B cell (primary cell): ENCODE measurements around the gene FXYD2. TPM values are rescaled to one million over a fixed set of nuclear protein-coding genes. Genes with fewer than 3 reads are reported as not detected.

Source experiments
- ATAC-seq: fragments of 200-7000 bp; cut with Tn5 transposase; one replicate; pipeline ENCODE4 v1.10.0; 2021; ENCODE audit warnings: low read depth, mild to moderate bottlenecking, moderate number of reproducible peaks, moderate library complexity
- CTCF ChIA-PET: fragments of 350-600 bp; sonication (Branson Sonifier 250); formaldehyde crosslinking; loops from one replicate; lab custom pipeline; 2021; ENCODE audit warnings: antibody characterized with exemption, inconsistent platforms; lab: Charles Lee
- POLR2A ChIA-PET: fragments of 350-600 bp; sonication (Branson Sonifier 250); formaldehyde crosslinking; loops from one replicate; lab custom pipeline; 2021; ENCODE audit warnings: antibody characterized with exemption; lab: Charles Lee
- DNase-seq: peaks from one replicate; pipeline ENCODE4 v3.0.0; 2013
- H2AFZ ChIP-seq: 2 replicates; pipeline ENCODE4 v1.6.1; 2012; ENCODE audit warnings: mild to moderate bottlenecking, low read depth, low read length; ENCODE audit not compliant: insufficient read depth, poor library complexity, severe bottlenecking
- H3K27ac ChIP-seq, 2 donors: 1 replicate in 1 of 2; 2 replicates in 1 of 2; pipeline ENCODE4 v1.5.1; 2012 to 2013; ENCODE audit warnings: low read length in 2 of 2, mild to moderate bottlenecking in 2 of 2, moderate library complexity in 1 of 2
- H3K27me3 ChIP-seq, 4 experiments: fragments of 200-600 bp in 1 of 4; sonication (generic) in 1 of 4; replicated peaks in 1 of 4; 1 replicate in 2 of 4; 2 replicates in 2 of 4; pipeline versions ENCODE4 v1.6.1 to v1.7.0; 2013 to 2016; ENCODE audit warnings: low read length in 3 of 4, mild to moderate bottlenecking in 2 of 4, mixed read lengths in 1 of 4, moderate library complexity in 1 of 4; ENCODE audit not compliant: insufficient read depth in 4 of 4, control insufficient read depth in 3 of 4; ENCODE audit errors: control extremely low read depth in 1 of 4
- H3K36me3 ChIP-seq, 2 experiments: replicated peaks in 1 of 2; 1 replicate in 1 of 2; 2 replicates in 1 of 2; pipeline versions ENCODE4 v1.6.1 to v1.7.1; 2013; ENCODE audit warnings: low read length in 1 of 2; ENCODE audit not compliant: insufficient read depth in 2 of 2, control insufficient read depth in 1 of 2; ENCODE audit errors: control extremely low read depth in 1 of 2, extremely low read depth in 1 of 2
- H3K4me1 ChIP-seq, 2 donors: fragments of 200-600 bp in 1 of 2; sonication (generic) in 1 of 2; 1 replicate in 1 of 2; 2 replicates in 1 of 2; pipeline versions ENCODE4 v1.5.1 to v1.6.1; 2013 to 2017; ENCODE audit warnings: low read length in 2 of 2; ENCODE audit not compliant: control insufficient read depth in 2 of 2, insufficient read depth in 2 of 2
- H3K4me2 ChIP-seq: replicated peaks from 2 replicates; pipeline ENCODE3; 2012; ENCODE audit warnings: mild to moderate bottlenecking, low read depth, low read length; ENCODE audit not compliant: poor library complexity, severe bottlenecking
- H3K4me3 ChIP-seq, 5 experiments: fragments of 200-600 bp in 1 of 5; sonication (generic) in 1 of 5; 1 replicate in 3 of 5; 2 replicates in 2 of 5; pipeline versions ENCODE4 v1.5.1 to v1.7.0; 2011 to 2016; ENCODE audit warnings: low read length in 4 of 5, mild to moderate bottlenecking in 4 of 5, low read depth in 2 of 5, control low read depth in 1 of 5, moderate library complexity in 1 of 5; ENCODE audit not compliant: insufficient read depth in 1 of 5; ENCODE audit errors: control extremely low read depth in 1 of 5, extremely low read depth in 1 of 5
- H3K79me2 ChIP-seq: fragments of 200-600 bp; sonication (generic); one replicate; pipeline ENCODE4 v1.6.0; 2016; ENCODE audit warnings: low read length; ENCODE audit not compliant: control insufficient read depth, insufficient read depth
- H3K9ac ChIP-seq: fragments of 200-600 bp; sonication (generic); 2 replicates; pipeline ENCODE4 v1.6.1; 2017; ENCODE audit warnings: mild to moderate bottlenecking, low read length, moderate library complexity
- H3K9me3 ChIP-seq, 3 donors: one replicate each; pipeline versions ENCODE4 v1.6.1 to v1.7.1; 2013; ENCODE audit warnings: low read length in 2 of 3; ENCODE audit not compliant: control insufficient read depth in 2 of 3, insufficient read depth in 1 of 3; ENCODE audit errors: control extremely low read depth in 1 of 3
- H4K20me1 ChIP-seq: 2 replicates; pipeline ENCODE4 v1.6.0; 2012; ENCODE audit warnings: mild to moderate bottlenecking, low read length; ENCODE audit not compliant: insufficient read depth, control insufficient read depth, poor library complexity, severe bottlenecking
- H3K27ac Mint-ChIP-seq: one replicate; pipeline ENCODE4 v1.8.0; 2021; ENCODE audit warnings: mixed read lengths
- H3K27me3 Mint-ChIP-seq: one replicate; pipeline ENCODE4 v1.8.0; 2021; ENCODE audit warnings: mixed read lengths
- H3K4me1 Mint-ChIP-seq: one replicate; pipeline ENCODE4 v1.8.0; 2021; ENCODE audit warnings: mixed read lengths
- H3K4me3 Mint-ChIP-seq: one replicate; pipeline ENCODE4 v1.8.0; 2021; ENCODE audit warnings: mixed read lengths
- H3K9me3 Mint-ChIP-seq: one replicate; pipeline ENCODE4 v1.8.0; 2022; ENCODE audit warnings: mixed read lengths; ENCODE audit not compliant: insufficient read depth
- CTCF ChIP-seq: fragments of 200-600 bp; IDR thresholded peaks from one replicate; pipeline ENCODE4 v1.8.0; 2022; ENCODE audit warnings: antibody characterized with exemption, mild to moderate bottlenecking
- EZH2 ChIP-seq: IDR thresholded peaks from 2 replicates; pipeline ENCODE4 v1.6.1; 2012; ENCODE audit warnings: borderline replicate concordance, low read depth, mild to moderate bottlenecking, moderate library complexity, low read length; ENCODE audit not compliant: insufficient read depth, poor library complexity, severe bottlenecking
- WGBS: methylation state at CpG from one replicate; pipeline ENCODE4 v1.1.5; 2013; ENCODE audit warnings: missing lambda C conversion rate; ENCODE audit not compliant: insufficient coverage; 5-methylcytosine and 5-hydroxymethylcytosine counted together
- intact Hi-C: fragments of 100-400 bp; cut with micrococcal nuclease; formaldehyde crosslinking; loops from one replicate; pipeline ENCODE4 v1.10.0; 2022
- polyA plus RNA-seq: library from polyadenylated mRNA; depleted of rRNA; stranded (reverse); fragments of >200 nt; gene quantifications from 2 replicates; pipeline ENCODE4 v1.2.3, GENCODE V29; 2012
- total RNA-seq, 2 donors: library from RNA; stranded (reverse); fragments of 120-200 nt in 1 of 2; gene quantifications; 1 replicate in 1 of 2; 2 replicates in 1 of 2; pipeline versions ENCODE4 v1.2.3 to v1.2.4, GENCODE V29; 2013 to 2022

Gene FXYD2
- total and polyA plus RNA-seq, 2 donors (not counting 1 experiment from before 2014, with no cell fraction given), result 0.61 to 19.5 TPM

- Histone ChIP-seq H3K36me3 (no peaks in the 10 kb centered on the region), H2AFZ (no peak overlapping the region), H3K4me2 (no peak overlapping the region), H3K27ac (no peak overlapping the region), H3K79me2 (no peaks in the 10 kb centered on the region), H3K9me3 (peaks cover 0 to 3% (median 0%) of the 10 kb centered on the region in 3 donors), H4K20me1 (no peaks in the 10 kb centered on the region), H3K27me3 (peaks cover 0 to 5% (median 0%) of the 10 kb centered on the region in 4 experiments), H3K9ac (no peak overlapping the region), H3K4me3 (no peak overlapping the region), H3K4me1 (no peaks in the 10 kb centered on the region)
- H3K27me3 Mint-ChIP-seq, result peaks cover 22% of the 10 kb centered on the region
- H3K4me3 Mint-ChIP-seq, result no peak overlapping the region
- intact Hi-C loops, result no loop called here
- 70% methylated on average over 12 of the region's 12 CpGs for WGBS
- H3K4me1 Mint-ChIP-seq, result no peaks in the 10 kb centered on the region
- H3K9me3 Mint-ChIP-seq, result no peaks in the 10 kb centered on the region
- CTCF ChIA-PET, result interaction anchor here (1.2 kb wide), 1 partner anchor 85 kb away, joined by 3 read pairs; no protein-coding TSS in a partner anchor
- TF ChIP-seq CTCF, result no peak
- TF ChIP-seq EZH2, result no peak
- DNase-seq, result no peak
- POLR2A ChIA-PET, result no interaction called here
- no peak for ATAC-seq
- no peak overlapping the region for H3K27ac Mint-ChIP-seq
These were observed 37.6 kb upstream of the FXYD2 start for GRCh38 chr11:117862019-117862725.
